HCT116 (cell line): ENCODE measurements around the gene ZNF248.

Experiments
- CTCF ChIP-seq, 3 experiments: fragments of 200-600 bp in 1 of 3; sonication (generic) in 1 of 3; IDR thresholded peaks in 2 of 3; conservative IDR thresholded peaks in 1 of 3; 2 replicates each; pipeline ENCODE4 v1.5.1; 2012 to 2017; ENCODE audit warnings: low read depth in 2 of 3, low read length in 2 of 3, antibody characterized with exemption in 1 of 3, borderline replicate concordance in 1 of 3, control low read depth in 1 of 3, mild to moderate bottlenecking in 1 of 3, mixed read lengths in 1 of 3, mixed run types in 1 of 3, moderate library complexity in 1 of 3; ENCODE audit not compliant: insufficient read depth in 1 of 3
- EGR1 ChIP-seq: IDR thresholded peaks from 2 replicates; pipeline ENCODE4 v1.6.1; 2012; ENCODE audit warnings: low read depth
- POLR2A ChIP-seq: IDR thresholded peaks from 2 replicates; pipeline ENCODE4 v1.7.0; 2011; ENCODE audit warnings: borderline replicate concordance; ENCODE audit not compliant: insufficient read depth, insufficient read length; ENCODE audit errors: extremely low read depth
- POLR2AphosphoS5 ChIP-seq: IDR thresholded peaks from 2 replicates; pipeline ENCODE4 v1.6.1; 2011; ENCODE audit warnings: mild to moderate bottlenecking, low read depth, low read length, moderate library complexity
- SIN3A ChIP-seq: IDR thresholded peaks from 2 replicates; pipeline ENCODE4 v1.6.1; 2012; ENCODE audit warnings: low read depth
- SRF ChIP-seq: IDR thresholded peaks from 2 replicates; pipeline ENCODE4 v1.6.1; 2012; ENCODE audit warnings: low read depth
- YY1 ChIP-seq: IDR thresholded peaks from 2 replicates; pipeline ENCODE4 v1.6.1; 2011; ENCODE audit warnings: low read length, low read depth, moderate library complexity, mild to moderate bottlenecking; ENCODE audit not compliant: insufficient replicate concordance; ENCODE audit errors: extremely low read depth
- ZNF274 ChIP-seq: fragments of 200-500 bp; sonication (Bioruptor generic); IDR thresholded peaks from 2 replicates; pipeline ENCODE4 v1.6.1; 2014; ENCODE audit warnings: mild to moderate bottlenecking, low read depth, low read length, inconsistent platforms
- TF ChIP-seq, protein P1 (sequence below): IDR thresholded peaks from 2 replicates; pipeline ENCODE4 v1.6.1; 2012; ENCODE audit warnings: low read depth

- TF ChIP-seq YY1 (no peak), ZNF274 (no peak), POLR2A (no peak), SRF (no peak), POLR2AphosphoS5 (no peak), SIN3A (no peak), EGR1 (no peak), CTCF (IDR thresholded peaks at IDR 0.05 in 2 of 3, conservative IDR thresholded peaks at IDR 0.05 in 1 of 3; ENCODE audit: borderline replicate concordance in 1 of 3, insufficient read depth in 1 of 3, low read depth in 2 of 3, low read length in 2 of 3) (no peak)
- TF ChIP-seq, protein P1, sequence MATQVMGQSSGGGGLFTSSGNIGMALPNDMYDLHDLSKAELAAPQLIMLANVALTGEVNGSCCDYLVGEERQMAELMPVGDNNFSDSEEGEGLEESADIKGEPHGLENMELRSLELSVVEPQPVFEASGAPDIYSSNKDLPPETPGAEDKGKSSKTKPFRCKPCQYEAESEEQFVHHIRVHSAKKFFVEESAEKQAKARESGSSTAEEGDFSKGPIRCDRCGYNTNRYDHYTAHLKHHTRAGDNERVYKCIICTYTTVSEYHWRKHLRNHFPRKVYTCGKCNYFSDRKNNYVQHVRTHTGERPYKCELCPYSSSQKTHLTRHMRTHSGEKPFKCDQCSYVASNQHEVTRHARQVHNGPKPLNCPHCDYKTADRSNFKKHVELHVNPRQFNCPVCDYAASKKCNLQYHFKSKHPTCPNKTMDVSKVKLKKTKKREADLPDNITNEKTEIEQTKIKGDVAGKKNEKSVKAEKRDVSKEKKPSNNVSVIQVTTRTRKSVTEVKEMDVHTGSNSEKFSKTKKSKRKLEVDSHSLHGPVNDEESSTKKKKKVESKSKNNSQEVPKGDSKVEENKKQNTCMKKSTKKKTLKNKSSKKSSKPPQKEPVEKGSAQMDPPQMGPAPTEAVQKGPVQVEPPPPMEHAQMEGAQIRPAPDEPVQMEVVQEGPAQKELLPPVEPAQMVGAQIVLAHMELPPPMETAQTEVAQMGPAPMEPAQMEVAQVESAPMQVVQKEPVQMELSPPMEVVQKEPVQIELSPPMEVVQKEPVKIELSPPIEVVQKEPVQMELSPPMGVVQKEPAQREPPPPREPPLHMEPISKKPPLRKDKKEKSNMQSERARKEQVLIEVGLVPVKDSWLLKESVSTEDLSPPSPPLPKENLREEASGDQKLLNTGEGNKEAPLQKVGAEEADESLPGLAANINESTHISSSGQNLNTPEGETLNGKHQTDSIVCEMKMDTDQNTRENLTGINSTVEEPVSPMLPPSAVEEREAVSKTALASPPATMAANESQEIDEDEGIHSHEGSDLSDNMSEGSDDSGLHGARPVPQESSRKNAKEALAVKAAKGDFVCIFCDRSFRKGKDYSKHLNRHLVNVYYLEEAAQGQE = no peak
These were observed 80.4 kb downstream of the ZNF248 start for GRCh38 chr10:37777056-37777455.
